Hematopoietic multipotent progenitor cell (in vitro differentiated cells): ENCODE results near the gene C11orf97. TPM values are rescaled to one million over a fixed set of nuclear protein-coding genes. Genes with fewer than 3 reads are reported as not detected.
"Not testable (repeated sequence)": the region's sequence is repeated elsewhere in the genome, so short reads cannot be mapped to it uniquely, and the experiment has no call there.

ENCODE experiments used
- DNase-seq, 3 donors: peaks; one replicate each; pipeline ENCODE4 v3.0.0-alpha.2; 2011 to 2015; ENCODE audit warnings: low read depth in 2 of 3, low spot score in 2 of 3
- total RNA-seq: library from RNA; depleted of rRNA; stranded (reverse); fragments of >200 nt; gene quantifications from one replicate; pipeline ENCODE4 v1.2.3, GENCODE V29; 2012

C11orf97 gene
- total RNA-seq, result not detected

- DNase-seq, result peak in 2 of 3 donors; percentile 46 to 58
These were observed at the start of gene C11orf97 for GRCh38 chr11:94511932-94512781. TSS of gene C11orf97 (plus strand) at chr11:94512461. CDS start at chr11:94512529, 68 bp downstream.

- no peak for DNase-seq
These were observed 42.8 kb upstream of the C11orf97 start for GRCh38 chr11:94469416-94469815.

- peak in 2 of 3 donors; percentile 73 to 93 for DNase-seq
These were observed 39.1 kb upstream of the C11orf97 start for GRCh38 chr11:94472916-94473799.

GRCh38 chr11:94477624-94478023, 34.6 kb upstream of the C11orf97 start:
- peak in 1 of 3 donors; percentile 26 for DNase-seq

- no peak for DNase-seq
These were observed 30.9 kb upstream of the C11orf97 start for GRCh38 chr11:94481342-94481741.

GRCh38 chr11:94486068-94486467, 26.2 kb upstream of the C11orf97 start:
- no peak for DNase-seq

- DNase-seq, result peak; percentile 92 to 99 (median 97)
These were observed 18.8 kb upstream of the C11orf97 start, which contains the start of the genes ANKRD49 and MRE11 for GRCh38 chr11:94493281-94494125. TSS of gene ANKRD49 (plus strand) at chr11:94493984. CDS start at chr11:94496694, 2,710 bp downstream. TSS of gene MRE11 (minus strand) at chr11:94493844. CDS start at chr11:94492801, 1,043 bp downstream.

- no peak for DNase-seq
These were observed 18.1 kb upstream of the C11orf97 start for GRCh38 chr11:94494126-94494680.

GRCh38 chr11:94500181-94500580, 12.1 kb upstream of the C11orf97 start:
- DNase-seq, result no peak

- DNase-seq, result no peak
These were observed 10.7 kb upstream of the C11orf97 start for GRCh38 chr11:94501522-94501921.

- peak; percentile 13 to 81 (median 42) for DNase-seq
These were observed 7.5 kb upstream of the C11orf97 start for GRCh38 chr11:94504689-94505293.

- not testable (repeated sequence) for DNase-seq
These were observed 5.7 kb upstream of the C11orf97 start for GRCh38 chr11:94506513-94506912.

- no peak for DNase-seq
These were observed 4.8 kb upstream of the C11orf97 start for GRCh38 chr11:94507485-94507884.

GRCh38 chr11:94513091-94513490, 830 bp downstream of the C11orf97 start:
- DNase-seq, result peak in 1 of 3 donors; percentile 28

GRCh38 chr11:94515398-94515797, 3.1 kb downstream of the C11orf97 start:
- no peak for DNase-seq

- no peak for DNase-seq
These were observed 4.5 kb downstream of the C11orf97 start for GRCh38 chr11:94516725-94517124.

GRCh38 chr11:94518300-94518699, 6.0 kb downstream of the C11orf97 start:
- no peak for DNase-seq

- DNase-seq, result peak in 2 of 3 donors; percentile 28 to 60
These were observed 7.3 kb downstream of the C11orf97 start for GRCh38 chr11:94519478-94520084.

GRCh38 chr11:94521684-94522083, 9.4 kb downstream of the C11orf97 start:
- DNase-seq, result peak in 1 of 3 donors; percentile 34
